VCaP (cell line): Measurements from ENCODE around the gene SPATS2.

ENCODE experiments used
- H3K27ac ChIP-seq: fragments of 450-650 bp; 2 replicates; pipeline ENCODE4 v1.5.1; 2017
- TF ChIP-seq, protein P1 (sequence below): fragments of 450-650 bp; conservative IDR thresholded peaks from 2 replicates; pipeline ENCODE4 v1.5.1; 2017; ENCODE audit warnings: mild to moderate bottlenecking, moderate library complexity

The SPATS2 gene

GRCh38 chr12:49334226-49334625 lies 33.0 kb upstream of the SPATS2 start:
- H3K27ac ChIP-seq = no peak overlapping the region
- TF ChIP-seq, protein P1, sequence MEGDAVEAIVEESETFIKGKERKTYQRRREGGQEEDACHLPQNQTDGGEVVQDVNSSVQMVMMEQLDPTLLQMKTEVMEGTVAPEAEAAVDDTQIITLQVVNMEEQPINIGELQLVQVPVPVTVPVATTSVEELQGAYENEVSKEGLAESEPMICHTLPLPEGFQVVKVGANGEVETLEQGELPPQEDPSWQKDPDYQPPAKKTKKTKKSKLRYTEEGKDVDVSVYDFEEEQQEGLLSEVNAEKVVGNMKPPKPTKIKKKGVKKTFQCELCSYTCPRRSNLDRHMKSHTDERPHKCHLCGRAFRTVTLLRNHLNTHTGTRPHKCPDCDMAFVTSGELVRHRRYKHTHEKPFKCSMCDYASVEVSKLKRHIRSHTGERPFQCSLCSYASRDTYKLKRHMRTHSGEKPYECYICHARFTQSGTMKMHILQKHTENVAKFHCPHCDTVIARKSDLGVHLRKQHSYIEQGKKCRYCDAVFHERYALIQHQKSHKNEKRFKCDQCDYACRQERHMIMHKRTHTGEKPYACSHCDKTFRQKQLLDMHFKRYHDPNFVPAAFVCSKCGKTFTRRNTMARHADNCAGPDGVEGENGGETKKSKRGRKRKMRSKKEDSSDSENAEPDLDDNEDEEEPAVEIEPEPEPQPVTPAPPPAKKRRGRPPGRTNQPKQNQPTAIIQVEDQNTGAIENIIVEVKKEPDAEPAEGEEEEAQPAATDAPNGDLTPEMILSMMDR = no peak

GRCh38 chr12:49334681-49335080 lies 32.6 kb upstream of the SPATS2 start:
- TF ChIP-seq, protein P1 = no peak
- H3K27ac ChIP-seq = no peak overlapping the region

DNA sequence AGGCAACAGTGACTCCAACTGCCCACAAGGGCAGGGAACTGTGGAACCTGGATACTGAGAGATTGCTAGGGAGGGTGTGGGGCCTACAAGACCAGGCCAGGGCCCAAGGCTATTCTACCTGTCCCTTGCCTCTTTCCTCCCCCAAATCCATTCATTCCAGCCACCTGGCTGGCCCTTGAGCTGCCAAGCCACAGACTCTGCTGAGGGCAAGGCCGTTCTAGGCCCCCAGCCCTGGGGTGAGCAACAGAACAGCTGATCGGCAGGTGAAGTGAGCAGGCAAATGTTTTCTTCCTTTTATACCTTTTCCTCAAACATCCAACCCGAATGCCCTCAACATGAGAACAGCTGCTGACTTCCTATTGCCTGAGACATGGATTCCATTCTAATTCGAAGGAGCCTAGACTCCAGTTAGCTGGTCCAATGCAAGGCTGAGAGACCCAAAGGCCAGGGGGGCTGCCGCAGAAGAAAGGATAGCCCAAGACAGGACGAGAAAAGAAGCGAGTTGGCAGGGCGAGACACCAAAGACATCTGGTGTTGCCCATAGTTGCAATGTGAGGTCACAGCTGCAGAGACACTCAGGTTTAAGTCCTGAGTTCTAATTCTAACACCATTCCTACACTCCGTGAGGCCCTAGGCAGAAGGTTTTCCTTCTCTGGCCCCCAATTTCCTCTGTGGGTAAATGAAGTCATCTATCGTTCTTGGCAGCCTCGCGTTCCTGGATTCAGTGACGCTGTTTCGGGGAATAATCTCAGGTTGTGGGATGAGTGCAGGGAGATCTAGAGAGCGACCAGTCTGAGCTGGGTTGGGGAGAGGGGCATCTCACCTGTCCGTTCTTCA lies 31.9 kb upstream of the SPATS2 start:
- no peak overlapping the region for H3K27ac ChIP-seq
- TF ChIP-seq, protein P1 = no peak

GRCh38 chr12:49335955-49336644 lies 31.2 kb upstream of the SPATS2 start:
- H3K27ac ChIP-seq = no peak overlapping the region; the same call in 1 of the 2 replicates
- TF ChIP-seq, protein P1 = no peak

DNA sequence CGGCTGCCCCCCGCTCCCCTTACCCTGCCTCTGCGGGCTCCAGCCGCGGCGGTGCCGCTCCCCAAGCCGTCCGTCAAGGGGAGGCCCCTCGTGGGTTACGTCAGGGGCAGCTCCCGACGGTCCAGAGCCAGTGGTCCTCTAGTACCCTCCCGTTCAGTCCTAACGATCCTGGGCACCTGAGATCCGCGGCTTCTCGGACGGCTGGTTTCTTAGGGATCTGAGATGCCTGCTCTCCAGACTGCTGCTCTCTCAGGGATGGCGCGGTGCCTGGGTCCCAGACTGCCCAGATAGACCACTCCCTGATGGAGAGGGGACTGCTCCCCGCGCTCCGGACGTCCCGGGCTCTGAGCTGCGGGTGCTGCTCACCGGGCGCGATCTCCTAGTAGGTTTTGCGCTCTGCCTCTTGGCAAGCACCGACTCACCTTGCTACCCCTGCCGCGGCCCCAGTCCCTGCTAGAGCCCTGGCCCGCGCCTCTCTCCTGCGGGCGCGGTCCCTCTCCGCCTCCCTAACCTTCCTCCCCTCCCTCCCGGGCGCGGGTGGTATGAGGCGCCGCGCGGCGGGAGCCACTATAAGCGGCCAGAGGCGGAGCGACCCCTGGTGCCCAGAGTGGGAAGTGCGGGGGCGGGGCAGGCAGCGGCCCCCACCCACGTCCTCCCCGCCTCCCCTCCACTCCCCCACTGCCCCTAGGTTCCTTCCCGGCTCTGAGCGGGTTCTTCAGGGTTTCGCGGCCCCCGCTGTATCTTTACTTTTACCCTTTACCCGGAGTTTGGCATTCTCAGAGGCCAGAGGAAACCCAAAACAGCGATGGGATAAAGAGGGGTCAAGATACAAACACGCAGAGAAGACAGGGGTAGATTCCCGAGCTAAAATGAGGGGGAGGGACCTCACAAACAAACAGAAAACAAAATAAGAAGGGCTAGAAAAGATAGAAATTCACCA lies 30.3 kb upstream of the SPATS2 start, which contains the start of gene C1QL4:
Gene C1QL4 (minus strand): TSS at position 544 of the 940 bp plus-strand sequence. CDS start 711 bp downstream, outside the sequence.
- H3K27ac ChIP-seq = peak within 1 kb of the TSS; percentile 30; the same call in 1 of the 2 replicates
- TF ChIP-seq, protein P1 = peak; percentile 99

DNA sequence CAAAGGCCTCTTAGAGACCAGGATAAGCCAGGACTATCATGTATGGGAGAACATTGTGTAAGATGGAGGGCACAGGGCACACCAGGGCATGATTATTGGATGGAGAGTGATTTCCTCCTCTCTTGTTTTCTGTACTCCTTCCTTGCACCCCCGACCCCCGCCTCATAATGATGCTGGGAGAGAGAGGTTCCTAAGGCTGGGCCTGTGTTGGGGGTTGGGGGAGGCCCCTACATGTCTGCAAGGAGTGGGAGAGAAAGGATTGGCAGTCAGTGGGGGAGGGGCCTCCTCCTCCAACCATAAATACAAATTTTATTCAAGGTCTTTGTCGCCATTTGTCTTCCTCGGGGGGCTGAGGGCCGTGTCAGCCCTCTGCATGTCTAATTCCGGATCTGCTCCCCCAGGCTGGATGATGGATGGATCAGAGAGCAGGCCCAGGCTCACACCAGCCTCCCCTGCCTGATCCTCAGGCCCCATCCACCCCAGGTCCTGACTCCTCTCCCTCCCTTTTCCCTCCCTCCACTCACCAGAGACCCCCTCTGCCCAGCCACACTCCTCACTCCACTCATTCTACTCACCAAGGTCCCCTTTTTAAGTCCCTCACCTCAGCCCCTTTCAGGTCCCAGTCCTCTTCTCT lies 28.3 kb upstream of the SPATS2 start:
- TF ChIP-seq, protein P1 = no peak
- H3K27ac ChIP-seq = no peak overlapping the region
